Heart left ventricle (tissue), 13 donors: ENCODE data around the gene IQSEC1.

Source experiments
- CTCF ChIP-seq, 12 donors: fragments of 200-600 bp; sonication (generic) in 4 of 12; IDR thresholded peaks; one replicate each; pipeline versions ENCODE4 v1.5.0 to v1.8.0; 2018 to 2022; ENCODE audit warnings: antibody characterized with exemption in 12 of 12, mild to moderate bottlenecking in 5 of 12
- POLR2A ChIP-seq, 2 donors: fragments of 450-650 bp; IDR thresholded peaks; one replicate each; pipeline ENCODE4 v1.6.1; 2017; ENCODE audit warnings: antibody characterized with exemption in 2 of 2, mild to moderate bottlenecking in 2 of 2, moderate library complexity in 2 of 2
- donor health status: ischemic (EF 13 %, LVEDD 7.1; RV severe dilation, severe dysfunction).
- donor health status: DM: no; HTN: yes; CAD: no.
- donor health status: DM: no; HTN: no; CAD: no.
- donor health status: ischemic (EF 25% LVEDD 6.9; RV normal size, moderate dysfunction).
- donor health status: ischemic (EF 25% LVEDD 5.7; RV mildly dilated, moderate dysfunction).
- donor health status: ischemic (EF 35%, LVEDD 5.7; RV mildly dilated, moderate dysfunction).
- donor health status: nonischemic (EF 11% LVEDD 7.7; RV severe dilation, severe dysfunction).
- donor health status: DM: yes; HTN: yes; CAD: no.
- donor health status: PGD.
- donor health status: ischemic (EF 29% LVEDD 5.4; RV normal size, mild dysfunction).
- donor health status: nonischemic (EF 23%, LVEDD 6.1; RV moderate dilation, normal function).

DNA sequence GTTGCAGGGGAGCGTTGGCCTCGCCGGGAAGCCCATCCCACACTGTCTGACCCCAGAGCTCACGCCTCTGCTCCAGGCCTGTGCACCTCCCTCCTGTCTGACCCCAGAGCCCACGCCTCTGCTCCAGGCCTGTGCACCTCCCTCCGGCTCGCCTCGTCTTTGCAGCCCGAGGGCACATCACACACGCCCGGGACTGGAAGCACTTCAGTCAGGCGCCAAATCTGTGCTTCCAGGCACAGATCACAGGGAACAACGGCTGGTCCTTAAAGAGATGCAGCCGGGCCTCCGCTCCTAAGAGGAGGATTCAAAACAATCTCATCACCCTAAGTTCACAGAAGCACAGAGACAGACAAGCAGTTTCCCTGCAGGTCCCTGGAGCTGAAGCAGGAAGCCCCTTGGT is 128.8 kb downstream of the IQSEC1 start:
- TF ChIP-seq CTCF (IDR thresholded peaks at IDR 0.05) (no peak), POLR2A (IDR thresholded peaks at IDR 0.05) (no peak)
